ENCODE data around the gene LDLRAP1.

The LDLRAP1 gene

GRCh38 chr1:25569597-25570396 lies 26.4 kb downstream of the LDLRAP1 start:
- DNase-seq, result no peak
- H3K9me3 ChIP-seq, result no peaks in the 10 kb centered on the region
- intact Hi-C loops (cut with DNase I; ENCODE audit: low total_unique reads), result no loop called here
- no peak for TF ChIP-seq CTCF (IDR thresholded peaks at IDR 0.05)
- H3K4me1 ChIP-seq, result peaks cover 5 to 65% (median 40%) of the 10 kb centered on the region in 4 donors
- H3K27ac ChIP-seq, result peak overlapping the region; percentile 88 to 90
- H3K36me3 ChIP-seq, result peaks cover 0 to 10% (median 9%) of the 10 kb centered on the region in 3 donors
- H3K27me3 ChIP-seq, result no peaks in the 10 kb centered on the region
- no peak overlapping the region for H3K4me3 ChIP-seq

- Histone ChIP-seq H3K9me3 (no peaks in the 10 kb centered on the region), H3K27me3 (no peaks in the 10 kb centered on the region), H3K4me3 (no peak overlapping the region), H3K36me3 (no peaks in the 10 kb centered on the region), H3K27ac (no peak overlapping the region), H3K4me1 (peaks cover 5 to 53% (median 35%) of the 10 kb centered on the region in 4 donors)
- no peak for TF ChIP-seq CTCF (IDR thresholded peaks at IDR 0.05)
- intact Hi-C loops (cut with DNase I; ENCODE audit: low total_unique reads), result no loop called here
- no peak for DNase-seq
These were observed 27.6 kb downstream of the LDLRAP1 start for GRCh38 chr1:25570798-25571521.

GRCh38 chr1:25571522-25571970 lies 28.1 kb downstream of the LDLRAP1 start:
- Histone ChIP-seq H3K4me3 (no peak overlapping the region), H3K27ac (no peak overlapping the region), H3K36me3 (no peaks in the 10 kb centered on the region), H3K9me3 (no peaks in the 10 kb centered on the region), H3K27me3 (no peaks in the 10 kb centered on the region), H3K4me1 (peaks cover 5 to 48% (median 30%) of the 10 kb centered on the region in 4 donors)
- no peak for TF ChIP-seq CTCF (IDR thresholded peaks at IDR 0.05)
- intact Hi-C loops (cut with DNase I; ENCODE audit: low total_unique reads), result no loop called here
- DNase-seq, result no peak

- TF ChIP-seq CTCF (IDR thresholded peaks at IDR 0.05), result no peak
- no peak for DNase-seq
- no peak overlapping the region for H3K4me3 ChIP-seq
- H3K9me3 ChIP-seq, result no peaks in the 10 kb centered on the region
- intact Hi-C loops (cut with DNase I; ENCODE audit: low total_unique reads), result no loop called here
- peaks cover 5 to 42% (median 25%) of the 10 kb centered on the region in 4 donors for H3K4me1 ChIP-seq
- no peaks in the 10 kb centered on the region for H3K36me3 ChIP-seq
- no peak overlapping the region for H3K27ac ChIP-seq
- H3K27me3 ChIP-seq, result no peaks in the 10 kb centered on the region
These were observed 28.7 kb downstream of the LDLRAP1 start for GRCh38 chr1:25572107-25572506.

GRCh38 chr1:25572708-25573590 lies 29.5 kb downstream of the LDLRAP1 start:
- Histone ChIP-seq H3K27me3 (no peaks in the 10 kb centered on the region), H3K4me1 (peaks cover 0 to 34% (median 17%) of the 10 kb centered on the region in 4 donors), H3K27ac (no peak overlapping the region), H3K36me3 (no peaks in the 10 kb centered on the region), H3K4me3 (no peak overlapping the region), H3K9me3 (no peaks in the 10 kb centered on the region)
- TF ChIP-seq CTCF (IDR thresholded peaks at IDR 0.05), result peak; percentile 56 to 67
- intact Hi-C loops (cut with DNase I; ENCODE audit: low total_unique reads), result no loop called here
- DNase-seq, result no peak
